ENCODE data around the gene CC2D2A. TPM values are rescaled to one million over a fixed set of nuclear protein-coding genes. Genes with fewer than 3 reads are reported as not detected.
"Not testable (repeated sequence)": the region's sequence is repeated elsewhere in the genome, so short reads cannot be mapped to it uniquely, and the experiment has no call there.

The CC2D2A gene
- total RNA-seq, 2 experiments from 2014 or later: not detected

GRCh38 chr4:15504041-15504440 lies 34.4 kb downstream of the CC2D2A start:
- Mint-ChIP-seq H3K9me3 (no peaks in the 10 kb centered on the region), H3K27me3 (no peaks in the 10 kb centered on the region), H3K36me3 (ENCODE audit: low read depth) (no peaks in the 10 kb centered on the region), H3K4me3 (no peak overlapping the region), H3K4me1 (no peaks in the 10 kb centered on the region), H3K27ac (no peak overlapping the region)
- ChIA-PET CTCF (interaction anchor here (1.2 kb wide), 1 partner anchor 47 kb away, joined by 3 read pairs; no protein-coding TSS in a partner anchor), POLR2A (no interaction called here)
- DNase-seq: no peak

- ChIA-PET CTCF (no interaction called here), POLR2A (no interaction called here)
Measured at GRCh38 chr4:15506464-15506863, 36.8 kb downstream of the CC2D2A start.

GRCh38 chr4:15507679-15508078 lies 38.0 kb downstream of the CC2D2A start:
- no peaks in the 10 kb centered on the region for H3K36me3 Mint-ChIP-seq (ENCODE audit: low read depth)
- no peaks in the 10 kb centered on the region for H3K27me3 Mint-ChIP-seq
- DNase-seq: no peak
- POLR2A ChIA-PET: no interaction called here
- no peaks in the 10 kb centered on the region for H3K9me3 Mint-ChIP-seq
- H3K4me1 Mint-ChIP-seq: no peaks in the 10 kb centered on the region
- no peak overlapping the region for H3K27ac Mint-ChIP-seq
- CTCF ChIA-PET: no interaction called here
- H3K4me3 Mint-ChIP-seq: no peak overlapping the region

More at GRCh38 chr4:15506464-15506863, 36.8 kb downstream of the CC2D2A start:
- Mint-ChIP-seq H3K4me1 (no peaks in the 10 kb centered on the region), H3K4me3 (no peak overlapping the region), H3K9me3 (no peaks in the 10 kb centered on the region), H3K36me3 (ENCODE audit: low read depth) (no peaks in the 10 kb centered on the region), H3K27me3 (no peaks in the 10 kb centered on the region), H3K27ac (no peak overlapping the region)
- DNase-seq: no peak

DNA sequence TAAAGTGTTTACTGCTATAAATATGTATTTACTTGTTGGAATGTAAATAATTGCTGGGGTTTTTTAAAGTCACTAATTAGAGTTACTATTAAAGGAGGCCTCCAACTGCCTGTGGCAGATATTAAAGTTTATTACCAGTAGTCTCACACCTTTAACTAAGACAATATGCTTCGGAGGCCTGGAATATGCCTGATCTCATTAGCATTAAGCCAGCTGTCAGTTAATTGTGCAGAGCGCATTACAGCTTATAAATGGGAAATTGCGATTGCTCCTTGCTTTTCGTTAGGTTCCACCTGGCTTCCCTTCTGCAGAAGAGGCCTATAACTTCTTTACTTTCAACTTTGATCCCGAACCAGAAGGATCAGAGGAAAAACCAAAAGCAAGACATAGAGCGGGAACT lies 41.3 kb downstream of the CC2D2A start:
- Mint-ChIP-seq H3K9me3 (no peaks in the 10 kb centered on the region), H3K4me1 (peaks cover 2% of the 10 kb centered on the region), H3K27me3 (no peaks in the 10 kb centered on the region), H3K36me3 (ENCODE audit: low read depth) (no peaks in the 10 kb centered on the region), H3K27ac (no peak overlapping the region), H3K4me3 (no peak overlapping the region)
- DNase-seq: no peak
- POLR2A ChIA-PET: no interaction called here
- CTCF ChIA-PET: no interaction called here

DNA sequence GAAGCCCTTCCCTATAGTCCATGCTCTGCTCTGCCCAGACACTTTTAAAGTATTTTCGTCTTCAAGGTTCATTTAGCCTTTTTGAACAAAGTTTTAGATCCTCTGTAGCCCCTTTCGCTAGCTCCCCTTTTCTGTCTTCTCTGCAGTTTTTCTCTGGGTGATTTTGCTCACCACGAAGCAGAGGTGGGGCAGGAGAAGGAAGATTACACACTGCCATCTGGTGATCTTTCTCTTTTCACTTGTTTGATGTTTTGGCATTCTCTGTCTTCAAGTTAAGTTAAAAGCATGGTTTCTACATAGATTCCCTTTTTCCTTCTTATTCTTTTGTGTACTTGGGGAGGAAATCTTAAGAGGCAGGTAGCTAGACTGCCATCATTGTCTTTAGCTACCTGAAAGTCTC lies 43.9 kb downstream of the CC2D2A start:
- H3K27me3 Mint-ChIP-seq: no peaks in the 10 kb centered on the region
- H3K36me3 Mint-ChIP-seq (ENCODE audit: low read depth): no peaks in the 10 kb centered on the region
- ChIA-PET CTCF (no interaction called here), POLR2A (no interaction called here)
- H3K4me1 Mint-ChIP-seq: peaks cover 2% of the 10 kb centered on the region
- DNase-seq: no peak
- no peak overlapping the region for H3K4me3 Mint-ChIP-seq
- no peaks in the 10 kb centered on the region for H3K9me3 Mint-ChIP-seq
- no peak overlapping the region for H3K27ac Mint-ChIP-seq

GRCh38 chr4:15515106-15515505 lies 45.4 kb downstream of the CC2D2A start:
- Mint-ChIP-seq H3K4me1 (peaks cover 2% of the 10 kb centered on the region), H3K36me3 (ENCODE audit: low read depth) (peaks cover 4% of the 10 kb centered on the region), H3K9me3 (peaks cover 2% of the 10 kb centered on the region), H3K27me3 (no peaks in the 10 kb centered on the region), H3K4me3 (no peak overlapping the region), H3K27ac (no peak overlapping the region)
- DNase-seq: no peak
- ChIA-PET CTCF (no interaction called here), POLR2A (no interaction called here)

GRCh38 chr4:15516494-15516893 lies 46.8 kb downstream of the CC2D2A start:
- POLR2A ChIA-PET: no interaction called here
- peaks cover 2% of the 10 kb centered on the region for H3K4me1 Mint-ChIP-seq
- peaks cover 4% of the 10 kb centered on the region for H3K36me3 Mint-ChIP-seq (ENCODE audit: low read depth)
- no peak overlapping the region for H3K4me3 Mint-ChIP-seq
- DNase-seq: no peak
- H3K9me3 Mint-ChIP-seq: peaks cover 2% of the 10 kb centered on the region
- CTCF ChIA-PET: no interaction called here
- no peak overlapping the region for H3K27ac Mint-ChIP-seq
- H3K27me3 Mint-ChIP-seq: no peaks in the 10 kb centered on the region

GRCh38 chr4:15517681-15518080 lies 48.0 kb downstream of the CC2D2A start:
- H3K9me3 Mint-ChIP-seq; H3K36me3 Mint-ChIP-seq (ENCODE audit: low read depth); CTCF ChIA-PET; H3K27me3 Mint-ChIP-seq; H3K4me3 Mint-ChIP-seq; H3K27ac Mint-ChIP-seq; DNase-seq; H3K4me1 Mint-ChIP-seq; POLR2A ChIA-PET: not testable (repeated sequence)

- ChIA-PET CTCF (no interaction called here), POLR2A (no interaction called here)
- no peak overlapping the region for H3K4me3 Mint-ChIP-seq
- no peaks in the 10 kb centered on the region for H3K4me1 Mint-ChIP-seq
- DNase-seq: no peak
- peaks cover 4% of the 10 kb centered on the region for H3K36me3 Mint-ChIP-seq (ENCODE audit: low read depth)
- no peak overlapping the region for H3K27ac Mint-ChIP-seq
- peaks cover 2% of the 10 kb centered on the region for H3K9me3 Mint-ChIP-seq
- H3K27me3 Mint-ChIP-seq: no peaks in the 10 kb centered on the region
Measured at GRCh38 chr4:15521442-15522039, 51.9 kb downstream of the CC2D2A start.

DNA sequence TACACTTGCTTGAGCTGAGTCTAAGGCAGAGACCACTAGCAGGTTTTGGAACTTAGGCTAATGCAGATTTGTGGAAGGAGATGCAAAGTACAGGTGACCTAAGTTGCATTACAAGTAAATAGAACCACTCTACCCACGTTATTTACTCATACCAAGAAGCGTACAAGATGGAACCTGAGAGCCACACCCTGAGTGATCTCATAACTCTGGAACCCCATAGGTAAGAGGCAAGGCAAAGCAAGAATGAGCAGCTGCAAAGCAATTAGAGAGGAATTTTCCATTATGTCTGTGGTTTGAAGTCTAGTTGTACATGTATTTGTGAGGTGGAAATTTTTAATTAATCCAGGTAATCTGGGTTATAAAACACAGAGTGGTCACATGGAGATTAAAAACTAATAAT lies 55.4 kb downstream of the CC2D2A start:
- no peak for DNase-seq
- no peak overlapping the region for H3K27ac Mint-ChIP-seq
- H3K36me3 Mint-ChIP-seq (ENCODE audit: low read depth): no peaks in the 10 kb centered on the region
- no peaks in the 10 kb centered on the region for H3K27me3 Mint-ChIP-seq
- CTCF ChIA-PET: no interaction called here
- H3K4me1 Mint-ChIP-seq: no peaks in the 10 kb centered on the region
- no peaks in the 10 kb centered on the region for H3K9me3 Mint-ChIP-seq
- POLR2A ChIA-PET: no interaction called here
- no peak overlapping the region for H3K4me3 Mint-ChIP-seq

DNA sequence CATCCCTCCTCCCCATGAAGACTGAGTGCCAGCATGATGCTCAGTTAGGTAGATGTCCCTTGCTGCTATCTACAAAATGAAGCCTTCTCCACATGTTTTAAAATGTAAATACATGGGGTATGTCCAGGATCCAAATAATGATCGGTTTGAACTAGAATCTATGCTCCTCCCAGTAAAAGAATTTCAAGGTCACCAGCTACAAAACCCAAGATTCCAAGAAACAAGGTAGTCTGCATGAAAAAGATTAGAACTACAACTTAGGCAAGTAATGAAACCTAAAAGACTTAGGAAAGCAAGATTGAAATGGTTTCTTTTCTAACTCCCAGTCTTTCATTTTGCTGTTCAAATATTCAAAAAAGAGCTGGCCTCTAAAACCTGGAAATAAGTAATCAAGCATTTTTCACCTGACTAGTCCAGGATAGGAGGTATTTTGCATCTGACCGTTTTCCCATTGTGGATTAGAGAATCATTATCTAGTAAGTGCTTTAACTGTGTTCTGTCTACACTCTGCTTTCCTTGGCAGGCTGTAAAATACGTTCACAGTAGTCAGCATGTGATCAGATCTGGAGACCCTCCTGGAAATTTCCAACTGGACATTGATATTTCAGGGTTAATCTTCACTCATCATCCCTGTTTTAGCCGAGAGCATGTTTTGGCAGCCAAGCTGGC lies 57.4 kb downstream of the CC2D2A start:
- Mint-ChIP-seq H3K36me3 (ENCODE audit: low read depth) (no peaks in the 10 kb centered on the region), H3K4me1 (no peaks in the 10 kb centered on the region), H3K27ac (no peak overlapping the region), H3K27me3 (no peaks in the 10 kb centered on the region), H3K9me3 (no peaks in the 10 kb centered on the region), H3K4me3 (no peak overlapping the region)
- ChIA-PET POLR2A (no interaction called here), CTCF (no interaction called here)
- DNase-seq: no peak

DNA sequence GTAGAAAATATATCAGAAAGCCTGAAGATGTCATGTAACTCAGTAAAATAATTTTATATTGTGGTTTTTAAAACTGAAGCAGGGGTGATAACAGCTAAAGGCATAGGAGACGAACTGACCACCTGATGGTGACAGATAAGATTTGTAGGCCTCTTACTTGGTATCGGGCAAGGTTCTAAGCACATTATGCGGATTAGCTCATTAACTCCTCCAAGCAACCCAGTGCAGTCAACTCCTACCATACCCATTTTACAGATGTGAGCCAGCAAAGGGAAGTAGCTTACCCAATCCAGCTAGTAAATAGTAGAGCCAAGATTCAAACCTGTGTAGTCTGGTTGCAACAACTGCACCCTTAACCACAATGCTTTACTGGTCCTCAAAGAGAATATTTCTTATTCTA lies 62.1 kb downstream of the CC2D2A start:
- DNase-seq: no peak
- H3K27me3 Mint-ChIP-seq: no peaks in the 10 kb centered on the region
- no peak overlapping the region for H3K4me3 Mint-ChIP-seq
- POLR2A ChIA-PET: no interaction called here
- H3K36me3 Mint-ChIP-seq (ENCODE audit: low read depth): no peaks in the 10 kb centered on the region
- CTCF ChIA-PET: interaction anchor here (0.6 kb wide), 1 partner anchor 1343 kb away, joined by 3 read pairs; no protein-coding TSS in a partner anchor
- H3K4me1 Mint-ChIP-seq: no peaks in the 10 kb centered on the region
- H3K27ac Mint-ChIP-seq: no peak overlapping the region
- H3K9me3 Mint-ChIP-seq: no peaks in the 10 kb centered on the region

GRCh38 chr4:15533817-15534216 lies 64.1 kb downstream of the CC2D2A start:
- H3K27me3 Mint-ChIP-seq: no peaks in the 10 kb centered on the region
- no peaks in the 10 kb centered on the region for H3K4me1 Mint-ChIP-seq
- no peaks in the 10 kb centered on the region for H3K9me3 Mint-ChIP-seq
- H3K4me3 Mint-ChIP-seq: no peak overlapping the region
- no peak overlapping the region for H3K27ac Mint-ChIP-seq
- DNase-seq: no peak
- CTCF ChIA-PET: interaction anchor here (1.1 kb wide), 1 partner anchor 11 kb away, joined by 4 read pairs; no protein-coding TSS in a partner anchor
- H3K36me3 Mint-ChIP-seq (ENCODE audit: low read depth): no peaks in the 10 kb centered on the region
- POLR2A ChIA-PET: no interaction called here

- no peak overlapping the region for H3K4me3 Mint-ChIP-seq
- no peaks in the 10 kb centered on the region for H3K4me1 Mint-ChIP-seq
- no peak for DNase-seq
- CTCF ChIA-PET: no interaction called here
- POLR2A ChIA-PET: no interaction called here
- H3K27me3 Mint-ChIP-seq: no peaks in the 10 kb centered on the region
- H3K36me3 Mint-ChIP-seq (ENCODE audit: low read depth): no peaks in the 10 kb centered on the region
- H3K9me3 Mint-ChIP-seq: no peaks in the 10 kb centered on the region
- no peak overlapping the region for H3K27ac Mint-ChIP-seq
Measured at GRCh38 chr4:15535599-15535998, 65.9 kb downstream of the CC2D2A start.

All from activated CD4-positive, alpha-beta memory T cell treated with anti-CD3 and anti-CD28 coated beads, Interleukin-2, amount 10 ng/mL, durations not matched to agents 7 days and 5 days (primary cell).